Measurements from ENCODE around the gene CTBP2. TPM values are rescaled to one million over a fixed set of nuclear protein-coding genes. Genes with fewer than 3 reads are reported as not detected.
"Not testable (repeated sequence)": the region's sequence is repeated elsewhere in the genome, so short reads cannot be mapped to it uniquely, and the experiment has no call there.

The CTBP2 gene
- polyA plus RNA-seq, 3 donors, result 91.1 to 100 (median 98.0) TPM

DNA sequence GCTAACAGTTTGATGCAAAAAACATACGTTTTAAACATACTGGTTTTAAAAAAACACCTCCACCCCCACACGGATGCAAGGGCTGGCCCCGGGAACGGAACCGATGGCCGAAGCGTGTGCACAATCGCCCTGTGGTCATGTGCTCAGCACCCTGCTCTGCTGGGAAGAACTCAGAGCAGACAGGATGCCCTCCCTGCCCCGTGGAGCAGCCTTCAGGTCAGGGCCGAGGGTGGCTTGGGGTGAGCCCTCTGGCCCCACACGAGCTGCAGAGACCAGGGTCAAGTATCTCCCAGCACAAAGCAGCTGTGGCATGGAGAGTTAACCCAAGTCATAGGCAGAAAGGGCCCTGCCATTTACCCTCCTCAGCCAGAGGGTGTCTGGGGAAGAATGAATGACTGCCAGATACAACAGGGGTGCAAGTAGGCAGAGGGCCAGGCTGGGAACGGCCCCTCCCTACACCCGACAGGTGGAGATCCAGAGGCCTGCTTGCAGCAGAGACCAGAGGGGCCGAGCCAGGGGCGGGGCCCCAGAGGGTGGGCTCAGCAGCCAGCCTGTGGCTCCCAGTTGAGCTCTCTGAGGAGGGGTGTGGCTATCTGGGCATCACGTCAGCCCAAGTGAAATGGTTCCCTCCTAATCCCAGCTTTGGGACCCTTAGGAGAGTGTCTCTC, 161.6 kb downstream of the CTBP2 start:
- DNase-seq, result no peak

DNA sequence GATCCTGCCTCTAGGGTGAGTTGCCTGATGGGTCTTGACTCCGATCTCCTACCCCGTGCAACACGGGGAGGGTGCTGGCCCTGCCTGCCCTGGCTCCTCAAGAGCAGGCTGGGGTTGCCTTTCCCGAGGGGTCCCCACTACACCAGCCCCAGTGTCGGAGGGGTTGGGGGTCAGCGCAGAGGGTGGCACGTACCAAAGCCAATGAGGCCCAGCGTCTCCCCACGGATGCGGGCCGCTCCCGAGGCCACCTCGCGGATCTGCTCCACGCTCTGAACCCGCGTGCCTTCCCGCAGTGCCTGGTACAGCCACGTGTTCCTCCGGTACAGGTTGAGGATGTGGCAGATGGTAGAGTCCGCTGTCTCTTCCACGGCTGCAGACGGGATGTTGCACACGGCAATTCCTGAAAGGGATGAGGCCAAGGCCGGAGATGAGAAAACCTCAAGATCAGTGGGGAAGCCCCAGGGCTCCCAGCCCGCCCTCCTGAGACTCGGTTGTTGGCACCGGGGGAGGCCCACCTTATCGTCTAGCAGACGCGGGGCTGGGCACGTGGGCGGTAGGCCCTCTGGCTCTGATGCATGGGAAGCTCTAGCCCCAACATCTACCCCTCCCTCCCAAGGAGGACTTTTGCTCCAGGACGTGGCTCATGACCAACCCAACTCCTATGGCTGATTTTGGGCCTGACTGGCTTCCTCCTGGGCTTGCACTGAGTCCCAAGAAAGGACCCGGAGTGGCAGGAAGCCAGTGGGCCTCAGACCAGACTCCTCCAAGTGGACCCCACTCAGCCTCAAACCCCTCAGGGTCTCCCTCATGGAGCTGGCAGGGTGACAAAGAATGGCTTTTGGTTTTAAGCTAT, 162.4 kb downstream of the CTBP2 start:
- no peak for DNase-seq

DNA sequence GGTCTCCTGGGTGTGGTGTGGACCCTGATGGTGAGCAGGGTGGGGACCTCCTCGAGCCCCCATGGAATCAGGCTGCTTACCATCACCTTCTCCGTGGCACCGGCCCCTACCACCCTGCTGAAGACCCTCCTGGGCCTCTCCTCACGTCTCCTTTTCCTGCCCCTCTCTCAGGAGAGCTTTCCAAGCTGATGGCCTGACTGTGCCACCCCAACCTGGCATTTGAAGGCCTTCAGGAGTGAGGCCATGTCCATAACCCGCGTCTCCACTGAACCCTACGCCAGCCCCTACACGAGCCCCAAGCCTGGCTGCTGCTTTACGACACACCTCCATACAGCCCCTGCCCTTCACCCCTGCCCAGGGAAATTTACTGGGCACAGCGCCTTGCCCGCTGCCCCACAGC, 163.1 kb downstream of the CTBP2 start:
- no peak for DNase-seq

DNA sequence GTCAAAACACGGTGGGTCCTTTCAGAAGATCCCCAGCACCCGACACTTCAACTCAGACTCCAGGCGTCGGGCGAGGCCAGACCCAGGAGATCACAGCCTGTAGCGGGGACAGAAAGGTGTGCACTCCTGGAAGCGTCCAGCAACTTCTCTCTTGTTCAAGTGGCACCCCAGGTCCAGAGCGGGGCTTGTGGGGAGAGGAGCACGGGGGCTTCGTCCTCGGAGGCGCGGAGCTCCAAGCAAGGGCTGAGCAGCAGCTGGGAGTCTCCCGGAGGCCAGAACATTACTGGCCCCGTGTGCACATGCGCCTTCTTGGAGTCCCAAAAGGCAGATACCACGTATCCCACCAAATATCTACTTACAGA, 163.5 kb downstream of the CTBP2 start:
- no peak for DNase-seq

DNA sequence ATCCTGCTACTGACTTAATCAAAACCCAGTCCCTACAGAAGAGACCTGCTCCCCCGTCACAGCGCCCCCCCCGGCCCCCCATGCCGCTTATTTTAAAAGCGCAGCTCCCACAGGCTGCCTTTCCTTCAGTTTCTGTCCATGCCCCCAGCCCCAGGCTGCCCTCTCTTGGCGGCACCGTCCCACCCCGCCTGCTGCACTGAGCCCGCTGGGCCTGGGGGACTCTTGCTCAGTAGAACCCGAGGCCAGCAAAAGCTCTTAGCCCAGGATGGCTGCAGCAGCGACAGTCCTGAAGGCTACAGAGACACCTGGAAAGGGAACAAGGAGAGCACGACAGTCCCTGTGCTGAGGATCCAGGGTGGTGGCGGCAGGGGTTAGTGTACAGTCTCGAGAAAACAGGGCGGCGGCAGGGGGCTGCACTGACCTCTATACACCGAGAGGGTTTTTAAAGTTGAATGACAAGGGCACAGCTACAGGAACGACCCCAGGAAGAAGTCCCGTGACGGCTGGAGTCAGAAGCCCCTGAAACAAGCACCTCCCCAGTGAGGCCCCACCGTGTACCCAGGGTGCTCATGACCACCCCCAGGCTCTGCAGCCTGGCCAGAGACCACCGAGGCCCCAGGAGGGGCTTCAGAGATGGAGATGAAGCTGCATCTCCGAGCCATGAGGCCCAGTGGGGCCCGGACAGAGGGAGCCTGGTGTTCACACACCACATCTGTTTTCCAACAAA, 164.1 kb downstream of the CTBP2 start:
- no peak for DNase-seq

DNA sequence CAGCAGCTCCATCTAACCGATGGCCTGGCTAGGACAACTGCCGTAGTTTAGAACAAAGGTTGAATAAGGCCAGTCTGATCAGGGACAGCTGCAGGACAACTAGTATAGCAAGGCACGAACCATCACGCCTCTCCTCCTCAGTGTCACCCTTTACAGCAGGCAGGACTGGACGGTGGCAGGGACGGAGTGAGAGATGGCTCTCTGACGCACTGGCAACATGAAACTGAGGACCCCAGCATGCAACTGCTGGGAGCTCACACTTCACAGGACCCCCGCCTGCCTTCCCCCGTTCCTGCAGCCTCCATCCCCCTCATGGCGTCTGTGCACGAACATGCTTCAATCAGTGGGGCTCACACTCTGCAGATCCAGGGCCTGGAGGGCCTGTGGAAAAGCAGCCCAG, 164.8 kb downstream of the CTBP2 start:
- no peak for DNase-seq

DNA sequence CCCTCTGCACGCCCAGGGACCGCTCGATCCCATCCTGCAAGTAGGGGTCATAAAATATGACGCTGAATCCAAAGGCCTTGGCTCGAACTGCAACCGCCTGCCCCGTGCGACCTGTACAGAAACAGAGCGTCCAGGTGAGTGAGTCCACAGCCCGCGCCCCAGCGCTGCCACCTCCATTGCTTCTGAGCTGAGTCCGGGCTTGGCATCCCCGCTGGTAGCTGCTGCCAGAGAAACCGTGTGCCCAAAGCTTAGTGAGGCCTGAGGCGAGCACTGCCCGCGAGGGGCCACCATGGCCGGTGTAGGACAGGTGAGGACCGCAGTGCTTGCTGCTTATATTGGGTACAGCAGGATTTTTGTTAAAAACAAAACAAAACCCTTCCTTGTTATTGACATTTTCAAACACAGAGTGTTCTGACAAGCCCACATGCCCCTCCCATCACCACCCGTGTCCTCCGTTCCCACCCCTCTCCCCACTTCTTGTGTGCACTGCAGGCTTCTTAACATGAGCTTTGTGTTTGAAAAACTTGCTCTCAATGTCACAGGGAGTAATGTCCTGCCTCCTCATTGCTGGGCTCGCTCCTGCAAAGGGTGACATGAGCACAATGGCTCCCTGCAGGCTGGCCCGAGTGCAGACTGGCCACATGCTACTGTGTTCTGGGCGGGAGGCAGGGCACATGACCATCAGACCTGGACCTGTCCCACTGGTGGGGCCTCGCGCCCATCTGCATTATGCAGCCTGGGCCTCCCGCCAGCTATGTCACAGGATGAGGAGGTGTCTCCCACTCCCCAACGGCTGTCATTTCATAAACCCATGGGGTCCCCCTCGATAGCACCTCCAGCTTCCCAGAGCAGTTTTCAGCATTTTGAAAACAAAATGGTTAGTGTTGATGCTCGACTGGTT, 165.5 kb downstream of the CTBP2 start:
- DNase-seq, result no peak

DNA sequence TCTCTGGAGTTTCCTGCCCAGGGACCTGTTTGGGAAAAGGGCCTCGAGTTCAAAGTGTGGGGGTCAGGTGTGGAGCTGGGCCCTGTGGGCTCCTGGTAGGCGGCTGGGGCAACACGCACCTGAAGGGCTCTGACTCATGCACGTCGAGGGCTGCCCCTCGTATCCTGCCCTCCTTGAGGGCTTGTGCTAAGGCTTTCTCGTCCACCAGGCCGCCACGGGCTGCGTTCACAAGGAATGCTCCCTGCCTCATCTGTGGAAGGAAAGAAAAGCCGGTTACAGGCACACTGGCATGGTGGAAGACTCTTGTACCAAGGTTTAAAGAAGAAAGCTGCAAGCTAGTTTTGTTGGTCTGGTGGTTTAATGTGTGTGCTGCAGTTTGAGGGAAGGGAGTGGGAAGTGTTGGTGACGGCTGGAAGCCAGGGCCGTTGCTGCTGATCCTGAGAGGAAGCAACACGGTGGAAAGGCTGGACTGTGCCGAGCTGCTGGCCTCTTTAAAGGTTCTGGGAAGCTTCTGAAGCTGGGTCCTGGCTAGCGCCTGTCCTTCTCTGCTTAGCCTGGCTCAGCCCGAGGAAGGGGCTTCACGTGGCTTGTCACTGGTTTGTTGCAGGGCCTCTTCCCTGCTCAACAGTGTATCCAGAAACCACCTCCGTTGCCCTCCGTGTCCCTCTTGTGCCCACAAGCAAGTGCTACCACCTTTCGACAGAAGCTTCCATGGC, 166.5 kb downstream of the CTBP2 start:
- DNase-seq, result no peak

DNA sequence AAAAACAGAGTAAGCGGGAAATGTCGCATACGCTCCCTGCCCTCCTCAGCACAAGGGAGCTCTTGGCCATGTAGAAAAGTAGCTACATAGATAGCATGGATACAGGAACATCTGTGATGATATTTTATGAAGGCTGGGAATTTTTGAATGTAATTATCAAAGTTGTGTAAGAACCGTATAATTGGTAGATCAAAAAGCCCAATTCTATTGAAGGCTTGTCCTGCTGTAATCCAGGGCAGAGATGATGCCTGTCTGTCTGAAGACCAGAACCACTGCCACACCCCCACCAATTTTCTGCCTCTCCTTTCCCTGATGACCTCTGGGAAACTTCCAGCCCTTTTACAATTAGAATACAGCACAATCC, 167.0 kb downstream of the CTBP2 start:
- no peak for DNase-seq

DNA sequence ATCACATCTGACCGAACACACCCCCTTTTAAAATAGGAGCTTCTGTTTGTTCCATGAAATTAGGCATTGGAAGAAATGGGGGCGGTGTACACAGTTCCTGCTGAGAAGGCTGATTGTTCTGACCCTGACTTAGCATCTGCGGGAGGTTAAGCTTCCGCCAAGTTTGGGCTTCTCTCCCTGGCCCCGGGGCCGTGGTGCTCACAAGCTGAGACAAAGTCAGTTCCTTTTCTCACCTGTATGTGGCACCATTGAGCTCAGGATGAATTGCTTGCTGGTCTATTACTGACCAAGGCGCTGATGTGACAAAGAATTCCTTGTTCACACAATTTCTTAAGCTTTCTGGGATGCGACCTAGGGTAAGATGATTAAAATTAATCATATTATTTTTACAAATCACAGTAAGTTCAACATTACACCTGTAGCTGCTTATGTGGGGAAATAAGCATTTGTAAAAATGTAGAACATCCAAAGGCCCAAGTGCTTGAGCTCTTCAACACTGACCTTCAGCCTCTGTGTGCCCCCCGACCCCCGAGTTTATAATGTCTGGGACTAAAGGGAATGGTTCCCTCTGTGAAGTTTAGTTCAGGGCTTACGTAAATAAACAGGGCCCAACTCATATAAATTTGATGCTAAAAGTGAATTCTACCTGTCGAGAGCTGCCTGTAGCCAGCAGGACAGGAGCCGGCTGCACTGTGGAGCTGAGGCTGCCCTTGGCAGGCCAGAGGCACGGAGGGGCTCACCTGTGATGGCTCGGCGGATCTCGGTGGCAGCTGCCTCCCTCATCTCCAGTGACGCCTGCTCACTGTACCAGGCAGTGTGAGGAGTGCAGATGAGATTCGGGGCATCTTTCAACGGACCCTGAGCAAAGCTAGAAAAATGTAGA, 167.7 kb downstream of the CTBP2 start:
- peak; percentile 33 for DNase-seq

DNA sequence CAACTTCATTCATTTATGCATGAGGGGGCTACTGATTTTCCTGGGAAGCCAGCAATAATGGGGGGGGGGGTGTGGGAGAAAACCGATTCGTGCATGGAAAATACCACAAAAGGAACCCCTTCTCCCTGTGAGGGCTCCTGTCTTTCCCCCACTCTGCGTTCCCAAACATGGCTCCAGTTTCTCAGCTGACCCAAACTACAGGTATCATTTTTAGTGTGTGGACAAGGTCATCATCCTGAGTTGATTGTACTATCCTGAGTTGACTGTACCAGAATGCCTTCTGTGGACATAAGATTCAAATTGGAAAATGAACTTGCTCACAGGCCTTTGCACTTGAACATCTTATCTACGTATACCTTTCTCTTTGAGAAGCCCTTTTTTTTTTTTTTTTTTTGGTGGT, 168.5 kb downstream of the CTBP2 start:
- no peak for DNase-seq

DNA sequence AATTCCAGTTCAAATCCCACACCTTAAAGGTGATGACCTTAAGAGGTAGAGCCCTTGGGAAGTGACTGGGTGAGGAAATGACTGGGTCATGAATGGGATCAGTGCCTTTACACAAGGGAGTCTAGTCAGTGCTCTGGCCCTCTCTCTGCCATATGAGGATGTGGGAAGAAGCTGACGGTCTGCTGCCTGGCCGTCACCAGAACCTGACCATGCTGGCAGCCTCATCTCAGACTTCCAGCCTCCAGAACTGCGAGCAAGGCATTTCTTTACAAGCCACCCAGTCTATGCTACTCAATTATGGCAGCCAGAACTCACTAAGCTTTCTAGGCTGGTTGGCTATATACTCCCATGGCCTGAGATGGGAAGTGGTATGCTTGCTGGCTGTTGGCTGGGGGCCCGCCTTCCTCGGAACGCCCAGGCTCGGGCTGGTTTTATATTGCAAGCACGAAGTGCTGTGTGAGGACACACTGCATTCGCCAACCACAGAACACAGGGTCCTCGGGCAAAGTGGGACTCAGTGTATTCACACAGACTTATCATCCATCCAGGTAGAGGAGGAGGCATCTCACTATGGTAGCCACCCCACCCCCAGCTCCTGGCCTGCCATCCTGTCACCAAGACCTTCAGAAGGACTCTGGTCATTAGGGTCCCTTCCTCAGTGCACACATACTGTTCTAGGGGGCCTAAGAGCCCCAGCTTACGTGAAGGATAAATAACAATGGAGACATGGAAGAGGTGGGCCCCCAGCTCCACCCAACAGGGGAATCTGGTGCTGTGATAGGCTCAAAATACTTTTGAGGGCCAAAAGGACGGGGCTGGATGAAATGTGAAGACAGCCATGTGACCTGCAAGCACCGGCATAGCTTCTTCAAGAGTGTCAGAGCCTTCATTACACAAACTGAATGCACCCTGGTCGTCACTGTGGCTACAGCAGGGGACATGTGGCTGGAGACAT, 169.4 kb downstream of the CTBP2 start:
- DNase-seq, result no peak

DNA sequence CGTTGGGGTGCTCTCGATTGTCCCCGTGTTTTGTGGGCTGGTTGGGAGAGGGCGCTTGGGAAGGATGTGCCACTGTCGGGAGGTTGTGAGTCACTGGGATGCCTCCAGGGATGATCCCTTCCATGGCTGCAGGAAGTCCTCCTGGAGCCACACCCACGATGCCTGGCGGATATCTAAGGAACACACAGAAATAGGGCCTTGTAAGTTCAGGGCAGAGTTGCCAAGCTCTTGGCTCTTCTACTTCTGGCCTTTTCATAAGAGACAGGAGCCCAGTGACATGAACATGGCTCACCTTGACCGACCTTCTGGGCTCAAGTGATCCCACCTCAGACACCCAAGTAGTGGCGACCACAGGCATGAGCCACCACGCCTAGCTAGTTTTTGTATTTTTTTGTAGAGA, 170.8 kb downstream of the CTBP2 start:
- no peak for DNase-seq

DNA sequence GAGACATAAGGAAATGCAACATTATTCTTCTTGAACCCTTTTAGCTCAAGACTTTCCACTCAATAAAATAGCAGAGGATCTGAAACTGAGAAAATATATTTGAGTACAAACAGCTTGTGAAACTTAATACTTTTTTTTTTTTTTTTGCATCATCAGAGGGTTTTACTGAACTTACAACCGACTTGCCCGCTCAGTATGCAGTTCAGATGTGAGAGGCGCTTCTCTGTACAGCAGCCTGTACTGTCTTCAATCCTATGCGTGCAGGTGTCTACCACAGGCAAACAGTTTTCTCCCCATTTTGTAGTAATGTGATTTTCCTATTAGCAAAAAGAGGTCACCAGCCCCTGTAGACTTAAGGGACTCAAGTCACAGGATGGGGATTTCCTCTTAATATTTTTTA, 171.6 kb downstream of the CTBP2 start:
- DNase-seq, result not testable (repeated sequence)

DNA sequence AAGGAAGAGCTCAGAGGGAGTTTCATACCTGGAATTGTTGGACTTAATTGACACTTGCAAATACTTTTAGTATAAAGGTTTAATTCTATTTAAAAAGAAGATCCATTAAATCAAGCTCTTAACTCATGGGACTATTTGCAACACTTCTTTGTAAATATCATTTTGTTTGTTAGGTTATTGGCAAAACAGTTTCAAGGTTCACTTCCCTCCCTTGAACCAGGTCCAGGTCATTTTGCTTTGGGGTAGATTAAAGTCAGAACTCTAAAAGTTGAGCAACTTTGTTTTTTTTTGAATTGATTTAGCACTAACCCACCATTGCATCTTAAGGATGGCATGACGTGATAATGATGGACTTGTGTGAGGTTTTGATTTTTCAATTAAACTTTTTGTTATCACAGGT, 172.6 kb downstream of the CTBP2 start:
- no peak for DNase-seq

DNA sequence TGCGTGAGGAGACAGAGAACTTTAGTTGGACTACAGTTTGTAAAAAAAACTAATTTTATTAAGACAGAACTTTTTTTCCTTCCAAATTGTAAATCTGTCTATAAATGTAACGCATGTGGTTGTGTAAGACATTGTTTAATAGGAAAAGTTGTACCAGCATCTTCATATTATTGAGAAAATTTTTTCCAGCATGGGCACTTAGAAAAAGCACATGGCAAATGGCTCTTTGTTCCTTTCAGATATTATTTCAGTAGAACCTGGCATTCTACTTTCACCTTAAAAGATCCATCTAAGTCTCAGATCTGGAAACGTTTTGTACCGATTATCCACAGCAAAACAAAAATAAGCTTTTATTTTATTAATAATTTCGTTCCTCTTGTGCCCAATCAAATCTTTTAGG, 175.2 kb downstream of the CTBP2 start:
- no peak for DNase-seq

DNA sequence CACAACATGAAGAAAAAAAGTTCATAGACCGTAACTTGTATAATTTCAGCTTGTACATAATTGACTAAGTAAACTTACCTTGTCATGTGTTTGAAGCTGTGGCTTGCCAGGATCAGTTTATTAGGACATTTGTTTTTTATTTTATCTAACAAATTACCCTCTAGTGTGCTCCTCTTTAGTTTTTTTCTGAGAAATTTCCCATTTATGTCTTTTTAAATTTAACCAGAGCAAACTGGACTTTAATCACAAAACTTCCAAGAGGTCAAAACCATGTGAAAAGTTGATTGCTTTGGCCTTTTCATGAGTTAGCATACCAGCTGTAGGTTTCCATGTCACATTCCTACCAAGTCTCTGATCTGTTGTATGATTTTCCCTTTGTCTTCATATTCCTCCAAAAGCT, 176.0 kb downstream of the CTBP2 start:
- DNase-seq, result no peak

DNA sequence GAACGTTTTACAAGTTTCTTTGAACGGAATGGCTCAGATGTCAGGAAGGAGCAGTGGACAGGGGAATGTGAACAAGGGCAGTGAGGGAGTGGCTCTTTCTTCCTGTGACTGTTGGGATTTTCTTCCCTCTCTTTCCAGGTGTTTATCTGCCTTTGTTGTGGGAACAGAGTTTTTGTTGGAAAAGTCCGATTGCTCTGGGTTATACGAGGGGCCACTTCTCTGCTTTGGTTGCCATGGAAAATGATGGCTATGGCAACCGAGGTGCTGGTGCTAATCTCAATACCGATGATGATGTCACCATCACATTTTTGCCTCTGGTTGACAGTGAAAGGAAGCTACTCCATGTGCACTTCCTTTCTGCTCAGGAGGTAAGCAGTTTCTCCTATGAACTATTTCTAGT, 177.0 kb downstream of the CTBP2 start:
- DNase-seq, result peak; percentile 20

DNA sequence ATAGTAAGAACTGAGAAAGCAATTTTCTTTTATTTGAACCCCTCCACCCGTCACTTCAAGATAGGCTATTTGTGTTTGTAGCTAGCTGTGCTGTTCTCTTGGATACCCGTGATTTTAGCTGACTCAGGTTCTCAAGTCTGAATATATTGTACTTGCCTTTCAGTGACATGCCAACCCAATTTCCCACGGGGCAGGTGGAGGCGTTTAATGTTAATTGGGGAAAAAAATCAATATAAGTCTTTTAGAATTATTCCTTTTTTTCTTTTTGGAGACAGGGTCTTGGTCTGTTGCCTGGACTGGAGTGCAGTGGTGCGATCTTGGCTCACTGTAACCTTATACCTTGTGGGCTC, 182.0 kb downstream of the CTBP2 start:
- DNase-seq, result no peak
